K562 (cell line): ENCODE measurements around the gene CPLANE2. TPM values are rescaled to one million over a fixed set of nuclear protein-coding genes. Genes with fewer than 3 reads are reported as not detected.
A peak's percentile ranks its signal among the peaks of the same experiment; 100 is the strongest.
"Not testable (repeated sequence)": the region's sequence is repeated elsewhere in the genome, so short reads cannot be mapped to it uniquely, and the experiment has no call there.

ENCODE experiments used
- ATAC-seq: fragments of 200-7000 bp; cut with Tn5 transposase; 3 replicates; pipeline ENCODE4 v1.9.1; 2020; ENCODE audit warnings: moderate library complexity
- BruUV-seq: library from RNA; stranded (reverse); fragments of 400-500 nt; replicated peaks from 2 replicates; lab custom pipeline; 2021; lab: Mats Ljungman, UMichigan
- CTCF ChIA-PET: fragments of 300-600 bp; formaldehyde crosslinking; extraction: SDS; loops from one replicate; lab custom pipeline; 2021; ENCODE audit warnings: low intra/inter-chr PET ratio; lab: Yijun Ruan, JAX
- POLR2A ChIA-PET: fragments of 300-600, 350-650 bp; sonication (Branson Sonifier 250); formaldehyde crosslinking; extraction: SDS; loops from one replicate; lab custom pipeline; 2021; ENCODE audit warnings: antibody characterized with exemption, inconsistent platforms; lab: Yijun Ruan, JAX
- DNase-seq, 4 experiments: peaks; one replicate each; pipeline versions ENCODE4 v3.0.0 to v3.0.0-alpha.2; 2011 to 2018; ENCODE audit warnings: low spot score in 3 of 4, mixed read lengths in 3 of 4; ENCODE audit errors: extremely low read depth in 1 of 4
- FAIRE-seq: peaks from 2 replicates; lab custom pipeline; 2011; peaks lifted over from hg19 to GRCh38; lab: Jason Lieb, UNC
- H2AFZ ChIP-seq: 2 replicates; pipeline ENCODE4 v1.6.0; 2011; ENCODE audit warnings: low read depth, low read length, control low read depth, inconsistent platforms
- H3K27ac ChIP-seq: fragments of 200-600 bp; 3 replicates; pipeline ENCODE4 v1.8.0; 2011; ENCODE audit warnings: low read depth, mild to moderate bottlenecking, control low read depth, inconsistent platforms, low read length, moderate library complexity, mixed read lengths; ENCODE audit errors: extremely low read depth
- H3K27me3 ChIP-seq, 2 experiments: fragments of 300-600 bp in 1 of 2; 2 replicates in 1 of 2; 3 replicates in 1 of 2; pipeline versions ENCODE4 v1.6.0 to v1.8.0; 2011; ENCODE audit warnings: inconsistent platforms in 2 of 2, low read length in 2 of 2, mild to moderate bottlenecking in 1 of 2, mixed read lengths in 1 of 2, moderate library complexity in 1 of 2; ENCODE audit not compliant: control insufficient read depth in 2 of 2, insufficient read depth in 2 of 2
- H3K36me3 ChIP-seq: fragments of 300-600 bp; 3 replicates; pipeline ENCODE4 v1.8.0; 2011; ENCODE audit warnings: mild to moderate bottlenecking, low read length, inconsistent platforms; ENCODE audit not compliant: control insufficient read depth, insufficient read depth
- H3K4me1 ChIP-seq, 2 experiments: fragments of 200-600 bp in 1 of 2; replicated peaks in 1 of 2; 2 replicates in 1 of 2; 3 replicates in 1 of 2; pipeline versions ENCODE4 v1.5.1 to v1.8.0; 2011; ENCODE audit warnings: inconsistent platforms in 2 of 2, low read length in 2 of 2, mild to moderate bottlenecking in 1 of 2, mixed read lengths in 1 of 2, moderate library complexity in 1 of 2; ENCODE audit not compliant: control insufficient read depth in 2 of 2, insufficient read depth in 2 of 2
- H3K4me2 ChIP-seq: 2 replicates; pipeline ENCODE4 v1.6.1; 2011; ENCODE audit warnings: low read length, control low read depth, inconsistent platforms, mixed read lengths; ENCODE audit not compliant: insufficient read depth
- H3K4me3 ChIP-seq: fragments of 200-600 bp; sonication (generic), shearing (Covaris generic); 2 replicates; pipeline ENCODE4 v1.5.1; 2016; ENCODE audit warnings: control low read depth, inconsistent platforms
- H3K79me2 ChIP-seq: fragments of 200-600 bp; 3 replicates; pipeline ENCODE4 v1.8.0; 2011; ENCODE audit warnings: low read length, inconsistent platforms; ENCODE audit not compliant: control insufficient read depth, insufficient read depth
- H3K9ac ChIP-seq, 2 experiments: 2 replicates each; pipeline versions ENCODE4 v1.6.0 to v1.6.1; 2011; ENCODE audit warnings: low read depth in 2 of 2, low read length in 2 of 2, control low read depth in 1 of 2, inconsistent platforms in 1 of 2, mild to moderate bottlenecking in 1 of 2, mixed read lengths in 1 of 2; ENCODE audit not compliant: insufficient read depth in 1 of 2
- H3K9me1 ChIP-seq: one replicate; pipeline ENCODE4 v1.6.0; 2011; ENCODE audit warnings: inconsistent platforms, mild to moderate bottlenecking, low read length, moderate library complexity; ENCODE audit not compliant: control insufficient read depth, insufficient read depth
- H3K9me3 ChIP-seq: replicated peaks from 2 replicates; pipeline ENCODE4 v1.5.1; 2011; ENCODE audit warnings: low read depth, low read length, inconsistent platforms; ENCODE audit not compliant: control insufficient read depth, insufficient read depth
- H4K20me1 ChIP-seq: replicated peaks from 2 replicates; pipeline ENCODE4 v1.6.1; 2011; ENCODE audit warnings: low read length, inconsistent platforms, mixed read lengths; ENCODE audit not compliant: control insufficient read depth, insufficient read depth
- SP1 ChIP-seq: sonication (generic); formaldehyde crosslinking; IDR thresholded peaks from 2 replicates; pipeline ENCODE4 v1.8.1; 2022; ENCODE audit warnings: mild to moderate bottlenecking, missing genetic modification reagents
- WGBS: fragments of 100-300 bp; shearing (Covaris generic); methylation state at CpG from one replicate; pipeline ENCODE4 v1.1.6; 2016; ENCODE audit warnings: low coverage, mixed read lengths; ENCODE audit not compliant: insufficient coverage; ENCODE audit errors: missing lambda C conversion rate; 5-methylcytosine and 5-hydroxymethylcytosine counted together
- in situ Hi-C: fragments of 300-500 bp; cut with MboI; formaldehyde crosslinking; loops from 4 replicates; pipeline ENCODE4 v1.15.0; 2018; ENCODE audit warnings: inconsistent platforms, mixed read lengths
- intact Hi-C: fragments of 100-400 bp; cut with micrococcal nuclease; formaldehyde crosslinking; loops from 2 replicates; pipeline ENCODE4 v1.14.2; 2022
- polyA plus RNA-seq, 8 experiments: library from polyadenylated mRNA; depleted of rRNA in 4 of 8; stranded (reverse) in 5 of 8; unstranded in 3 of 8; fragments of >200 nt; fragmentation: Nextera tagmentation in 2 of 8; fragmentation: Illumina TruSeq in 1 of 8; extraction: Ambion mirVana in 2 of 8; extraction: Trizol in 1 of 8; gene quantifications; 2 replicates each; pipeline versions ENCODE4 v1.2.1 to v1.2.3, GENCODE V29; 2011 to 2014; ENCODE audit warnings: inconsistent platforms in 1 of 8, missing spikeins in 1 of 8
- total RNA-seq, 7 experiments: library from RNA; depleted of rRNA in 6 of 7; stranded (reverse); fragments of >200 nt in 6 of 7; fragmentation: Illumina TruSeq in 2 of 7; extraction: Trizol in 2 of 7; gene quantifications; 2 replicates each; pipeline versions ENCODE4 v1.2.1 to v1.2.3, GENCODE V29; 2011 to 2021; ENCODE audit warnings: low replicate concordance in 1 of 7
- TF ChIP-seq, protein P1 (sequence below): sonication (generic); formaldehyde crosslinking; IDR thresholded peaks from 2 replicates; pipeline ENCODE4 v1.8.0; 2022; ENCODE audit warnings: missing genetic modification reagents, mild to moderate bottlenecking, borderline replicate concordance

Gene CPLANE2
- total and polyA plus RNA-seq, 9 of the 15 experiments (the other 6 are each of a cell fraction or from before 2014, with no cell fraction given), result 0.17 to 20.9 (median 8.1) TPM

DNA sequence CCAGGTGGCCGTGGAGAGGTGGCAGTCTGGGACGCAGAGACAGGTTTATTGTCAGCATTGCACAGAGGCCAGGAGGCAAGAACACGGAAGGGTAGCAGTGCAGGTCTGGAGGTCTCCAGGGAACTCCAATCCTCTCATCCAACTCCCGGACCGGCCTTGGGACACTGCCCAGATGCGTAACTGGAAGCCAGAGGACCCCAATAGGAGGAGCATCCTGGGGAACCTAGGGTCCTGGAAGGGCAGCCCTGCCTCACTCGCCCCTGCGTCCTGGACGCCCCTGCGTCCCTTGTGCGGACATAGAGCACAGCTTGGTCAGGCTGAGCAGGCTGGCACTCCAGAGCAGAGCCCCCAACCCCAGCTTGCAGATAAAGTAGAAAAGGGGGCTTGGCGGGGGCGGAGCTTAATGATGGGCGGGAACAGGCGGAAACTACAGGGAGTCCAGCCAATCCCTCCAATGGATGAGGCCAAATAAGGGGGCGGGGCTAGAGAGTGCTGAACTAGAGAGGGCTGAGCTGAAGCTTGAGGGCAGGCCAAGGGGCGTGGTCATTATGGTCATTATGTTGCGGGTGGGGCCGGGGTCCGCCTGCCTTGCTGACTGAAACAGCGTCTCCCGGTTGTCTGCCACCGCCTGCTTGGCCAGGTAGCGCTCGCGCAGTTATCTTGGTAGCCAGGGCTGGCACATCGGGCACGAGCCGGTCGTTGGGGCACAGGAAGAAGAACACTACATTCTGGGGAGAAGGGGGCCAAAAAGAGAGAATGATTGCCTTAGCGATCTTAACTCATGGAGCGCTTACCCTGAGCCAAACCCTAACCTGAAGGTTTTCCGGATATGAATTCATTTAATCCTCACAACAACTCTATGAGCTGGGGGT is 20.9 kb downstream of the CPLANE2 start (continued):
- TF ChIP-seq, protein P1, sequence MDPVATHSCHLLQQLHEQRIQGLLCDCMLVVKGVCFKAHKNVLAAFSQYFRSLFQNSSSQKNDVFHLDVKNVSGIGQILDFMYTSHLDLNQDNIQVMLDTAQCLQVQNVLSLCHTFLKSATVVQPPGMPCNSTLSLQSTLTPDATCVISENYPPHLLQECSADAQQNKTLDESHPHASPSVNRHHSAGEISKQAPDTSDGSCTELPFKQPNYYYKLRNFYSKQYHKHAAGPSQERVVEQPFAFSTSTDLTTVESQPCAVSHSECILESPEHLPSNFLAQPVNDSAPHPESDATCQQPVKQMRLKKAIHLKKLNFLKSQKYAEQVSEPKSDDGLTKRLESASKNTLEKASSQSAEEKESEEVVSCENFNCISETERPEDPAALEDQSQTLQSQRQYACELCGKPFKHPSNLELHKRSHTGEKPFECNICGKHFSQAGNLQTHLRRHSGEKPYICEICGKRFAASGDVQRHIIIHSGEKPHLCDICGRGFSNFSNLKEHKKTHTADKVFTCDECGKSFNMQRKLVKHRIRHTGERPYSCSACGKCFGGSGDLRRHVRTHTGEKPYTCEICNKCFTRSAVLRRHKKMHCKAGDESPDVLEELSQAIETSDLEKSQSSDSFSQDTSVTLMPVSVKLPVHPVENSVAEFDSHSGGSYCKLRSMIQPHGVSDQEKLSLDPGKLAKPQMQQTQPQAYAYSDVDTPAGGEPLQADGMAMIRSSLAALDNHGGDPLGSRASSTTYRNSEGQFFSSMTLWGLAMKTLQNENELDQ, result 0 out of 2 replicates have a peak, but pooled peaks have one; percentile 13
- peak; percentile 87 for TF ChIP-seq SP1 (CRISPR knock-in tag)

- BruUV-seq, H3K79me2 ChIP-seq, intact Hi-C loops, H3K27me3 ChIP-seq, H2AFZ ChIP-seq, H3K4me2 ChIP-seq, H3K9me3 ChIP-seq, CTCF ChIA-PET, H3K36me3 ChIP-seq, H3K4me3 ChIP-seq, H4K20me1 ChIP-seq, DNase-seq, H3K9ac ChIP-seq, H3K27ac ChIP-seq, ATAC-seq, H3K9me1 ChIP-seq, FAIRE-seq, in situ Hi-C loops: not testable (repeated sequence)
- WGBS, result 83% methylated on average over 11 of the region's 14 CpGs
- POLR2A ChIA-PET, result interaction anchor here (0.6 to 1.1 kb wide), 2 partner anchors 15 to 33 kb away, joined by 3 to 4 read pairs; no protein-coding TSS in a partner anchor
- H3K4me1 ChIP-seq, result peaks cover 15 to 33% of the 10 kb centered on the region in 2 experiments; a peak in 4 of 5 replicates
These were observed 21.7 kb downstream of the CPLANE2 start for GRCh38 chr1:16215240-16215639.

DNA sequence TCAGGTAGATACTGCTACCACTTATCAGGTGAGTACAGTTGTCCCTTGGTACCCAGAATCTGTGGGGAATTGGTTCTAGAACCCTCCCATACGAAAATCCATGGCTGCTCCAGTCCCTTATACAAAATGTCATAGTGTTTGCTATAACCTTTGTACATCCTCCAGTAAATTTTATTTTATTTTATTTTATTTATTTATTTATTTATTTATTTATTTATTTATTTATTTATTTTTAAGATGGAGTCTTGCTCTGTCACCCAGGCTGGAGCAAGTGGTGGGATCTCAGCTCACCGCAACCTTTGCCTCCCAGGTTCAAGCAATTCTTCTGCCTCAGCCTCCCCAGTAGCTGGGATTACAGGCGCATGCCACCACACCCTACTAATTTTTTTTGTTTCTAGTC is 23.4 kb downstream of the CPLANE2 start:
- H3K36me3 ChIP-seq, POLR2A ChIA-PET, CTCF ChIA-PET, BruUV-seq, in situ Hi-C loops, H3K9ac ChIP-seq, H3K4me3 ChIP-seq, FAIRE-seq, H2AFZ ChIP-seq, H3K9me3 ChIP-seq, H3K79me2 ChIP-seq, H3K9me1 ChIP-seq, H3K4me2 ChIP-seq, H3K27ac ChIP-seq, DNase-seq, ATAC-seq, intact Hi-C loops, H3K27me3 ChIP-seq, H4K20me1 ChIP-seq: not testable (repeated sequence)
- peaks cover 19 to 46% of the 10 kb centered on the region in 2 experiments; a peak in 4 of 5 replicates for H3K4me1 ChIP-seq
- 61% methylated on average over 3 of the region's 3 CpGs for WGBS
